ENCODE measurements around the gene C4orf50.

C4orf50 gene

DNA sequence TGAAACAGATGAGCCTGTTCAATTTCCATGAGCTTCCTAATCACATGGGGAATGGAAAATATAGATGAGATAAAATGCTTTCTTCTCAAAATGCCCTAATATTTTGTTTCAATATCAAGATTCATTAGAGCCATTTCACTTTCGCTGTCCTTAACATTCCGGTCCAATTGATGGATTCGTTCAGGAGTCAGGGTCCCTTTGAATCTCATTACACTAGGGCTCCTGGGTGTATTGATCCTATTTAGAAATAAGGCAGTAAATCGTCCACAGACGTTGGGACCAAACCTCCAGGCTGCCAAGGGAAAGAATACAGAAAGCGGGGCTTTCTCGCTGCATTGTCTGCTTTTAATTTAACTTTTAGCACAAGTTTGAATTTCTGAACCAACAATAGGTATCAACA lies 104.8 kb downstream of the C4orf50 start:
- no peak for DNase-seq

GRCh38 chr4:5912614-5913019 lies 105.6 kb downstream of the C4orf50 start:
- DNase-seq = no peak

DNA sequence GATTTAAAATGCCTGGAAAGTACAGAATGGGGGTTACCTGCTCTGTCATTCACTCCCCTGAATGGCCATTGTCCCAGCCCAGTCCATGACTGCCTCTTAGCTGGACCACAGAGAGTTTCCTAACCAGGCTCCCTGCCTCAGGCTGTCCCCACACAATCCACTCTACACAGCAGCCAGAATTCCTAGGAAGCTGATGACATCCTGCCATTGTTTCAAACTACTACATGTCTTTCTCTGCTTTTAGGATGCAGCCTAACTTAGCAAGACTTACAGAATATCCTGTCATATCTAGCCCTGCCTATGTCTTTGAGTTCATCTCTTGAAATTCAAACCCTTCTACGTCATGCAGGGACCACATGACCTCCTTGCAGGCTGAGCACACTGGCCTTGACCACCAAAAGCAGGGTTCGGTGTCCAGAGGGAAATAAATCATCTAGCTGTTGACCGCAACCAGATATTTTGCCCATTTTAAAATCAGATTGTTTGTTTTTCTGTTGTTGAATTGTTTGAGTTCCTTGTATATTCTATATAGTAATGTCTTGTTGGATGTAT lies 109.3 kb downstream of the C4orf50 start:
- no peak for DNase-seq

DNA sequence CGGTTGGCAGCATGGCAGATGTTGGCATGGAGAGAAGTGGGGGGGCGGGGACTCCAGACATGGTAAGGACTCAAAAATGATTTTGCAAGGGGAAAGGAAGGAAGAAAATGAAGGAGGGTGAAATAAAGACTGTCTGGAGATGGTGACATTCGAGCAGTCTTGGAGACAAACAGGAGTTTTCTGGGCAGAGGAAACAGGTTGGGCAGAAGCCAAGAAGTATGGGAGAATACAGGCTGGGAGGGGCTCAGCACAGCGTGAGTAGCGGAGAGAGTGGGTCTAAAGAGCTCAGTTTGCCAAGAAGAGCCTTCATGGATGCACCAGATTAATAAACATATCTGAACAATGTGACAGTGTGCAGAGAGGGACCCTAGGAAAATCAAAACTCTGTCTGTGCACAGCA lies 112.0 kb downstream of the C4orf50 start:
- no peak for DNase-seq

DNA sequence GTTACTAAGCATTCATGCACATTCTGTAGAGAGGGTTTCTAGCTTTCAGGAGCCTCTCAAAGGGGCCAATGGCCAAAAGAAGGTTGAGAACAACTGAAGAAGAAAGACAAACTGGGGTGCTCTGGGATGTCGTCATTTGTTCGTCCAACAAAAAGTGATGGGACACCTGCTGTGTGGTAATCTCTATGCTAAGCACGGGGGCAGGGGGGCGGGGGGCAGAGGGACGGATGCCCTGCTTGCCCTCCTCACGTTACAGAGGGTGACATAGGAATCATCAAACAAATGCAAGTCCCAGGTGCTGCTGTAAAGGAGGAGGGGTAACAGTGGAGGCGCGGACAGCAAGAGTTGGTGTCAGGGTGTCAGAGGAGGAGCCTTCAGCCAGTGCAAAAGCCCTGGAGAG lies 112.5 kb downstream of the C4orf50 start:
- DNase-seq = no peak

- no peak for DNase-seq
Measured at GRCh38 chr4:5900844-5901243, 117.4 kb downstream of the C4orf50 start.

DNA sequence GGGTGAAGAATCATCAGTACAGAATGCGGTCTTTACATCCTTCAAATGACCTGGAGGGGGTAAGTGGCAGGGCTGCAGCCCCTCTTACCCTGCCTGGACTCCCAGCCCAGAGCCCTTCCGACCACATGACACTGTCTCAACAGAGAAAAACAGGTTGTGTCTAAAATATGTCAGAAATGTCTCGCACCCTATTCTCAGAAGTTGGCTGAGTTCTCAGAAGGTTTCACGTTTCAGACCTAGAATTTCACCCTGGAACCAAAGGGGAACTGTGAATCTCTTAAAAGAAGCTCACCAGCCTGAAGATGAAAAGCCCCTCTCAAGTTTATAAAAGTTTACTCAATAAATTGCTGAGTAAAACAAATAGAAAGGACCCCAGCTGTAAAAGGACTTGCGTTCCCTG lies 118.3 kb downstream of the C4orf50 start:
- no peak for DNase-seq

GRCh38 chr4:5899396-5899795 lies 118.8 kb downstream of the C4orf50 start:
- no peak for DNase-seq

- no peak for DNase-seq
Measured at GRCh38 chr4:5897674-5898073, 120.6 kb downstream of the C4orf50 start.

GRCh38 chr4:5895287-5895686 lies 122.9 kb downstream of the C4orf50 start:
- no peak for DNase-seq

DNA sequence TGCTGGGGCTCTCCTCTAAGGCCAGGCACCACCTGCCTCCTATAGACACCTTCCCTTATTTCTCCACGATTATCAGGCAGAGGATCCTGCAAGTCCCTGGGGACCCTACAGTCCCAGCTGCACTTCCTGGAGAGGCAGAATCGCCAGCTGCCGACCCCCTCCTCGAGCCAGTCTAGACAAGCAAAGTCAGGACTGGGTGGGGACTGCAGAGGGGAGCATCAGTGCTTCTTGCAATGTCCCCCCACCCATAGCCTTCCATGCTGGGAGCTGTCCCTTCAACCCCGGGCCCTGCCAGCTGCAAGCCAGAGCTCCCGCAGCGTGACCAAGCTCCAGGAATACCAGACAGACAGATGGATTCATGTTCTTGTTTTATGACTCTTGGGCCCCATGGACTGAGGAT lies 124.0 kb downstream of the C4orf50 start:
- DNase-seq = no peak

DNA sequence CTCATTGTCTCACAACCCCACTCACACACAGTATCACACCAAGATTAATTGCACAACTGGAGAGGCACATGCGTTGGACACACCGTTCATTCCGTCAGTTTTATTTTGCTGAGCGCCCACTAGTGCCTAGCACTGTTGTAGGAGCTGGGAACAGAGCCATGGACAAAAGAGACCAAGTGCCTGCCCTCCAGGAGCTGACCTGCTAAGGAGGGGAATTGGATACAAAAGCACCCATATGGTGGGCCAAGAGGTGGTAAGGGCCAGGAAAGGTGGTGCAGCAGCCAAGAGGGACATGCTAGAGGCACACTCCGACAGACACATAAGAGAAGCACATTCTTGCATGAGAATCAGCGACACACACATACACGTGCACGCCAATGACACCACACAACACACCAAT lies 124.6 kb downstream of the C4orf50 start:
- DNase-seq = no peak

- peak; percentile 81 for DNase-seq
Measured at GRCh38 chr4:5893004-5893580, 125.1 kb downstream of the C4orf50 start, which contains the start of gene CRMP1. CRMP1 (minus strand) TSS chr4:5893086; CDS start chr4:5892969, 117 bp downstream.

GRCh38 chr4:5892323-5893003 lies 125.8 kb downstream of the C4orf50 start:
- no peak for DNase-seq

GRCh38 chr4:5891563-5892322 lies 126.5 kb downstream of the C4orf50 start:
- DNase-seq = no peak

- peak; percentile 89 for DNase-seq
Measured at GRCh38 chr4:5890063-5890727, 128.0 kb downstream of the C4orf50 start.

DNA sequence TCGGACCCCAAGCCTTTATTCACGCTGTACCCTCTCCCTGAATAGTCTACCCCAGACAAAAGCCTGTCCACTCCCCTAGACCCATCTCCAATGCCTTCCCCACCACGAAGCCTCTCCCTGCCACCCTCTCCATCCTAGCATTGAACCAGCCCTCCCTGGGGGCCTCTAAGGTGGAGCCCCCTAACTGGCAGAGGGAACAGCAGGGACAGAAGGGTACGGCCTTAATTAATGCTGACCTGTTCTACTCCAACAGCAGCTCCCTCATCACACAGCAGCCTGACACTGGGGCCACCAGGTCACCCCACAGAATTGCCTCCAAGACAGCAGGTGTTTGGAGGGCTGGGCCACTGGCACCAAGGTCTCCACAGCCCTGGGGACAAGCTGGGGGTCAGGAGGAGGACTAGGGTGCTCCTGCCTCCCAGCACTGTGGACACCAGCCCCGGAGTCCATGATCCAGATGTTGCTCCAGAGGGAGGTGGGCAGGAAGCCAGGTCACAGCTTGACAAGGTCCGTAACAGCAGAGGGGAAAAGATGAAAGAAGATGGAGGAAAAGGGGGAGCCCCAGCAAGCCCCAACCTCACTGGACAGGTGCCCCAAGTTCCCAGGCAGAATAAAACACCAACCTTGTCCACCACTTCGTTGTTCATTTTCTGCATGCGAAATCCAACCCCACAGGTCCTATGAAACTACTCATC lies 129.1 kb downstream of the C4orf50 start:
- no peak for DNase-seq

DNA sequence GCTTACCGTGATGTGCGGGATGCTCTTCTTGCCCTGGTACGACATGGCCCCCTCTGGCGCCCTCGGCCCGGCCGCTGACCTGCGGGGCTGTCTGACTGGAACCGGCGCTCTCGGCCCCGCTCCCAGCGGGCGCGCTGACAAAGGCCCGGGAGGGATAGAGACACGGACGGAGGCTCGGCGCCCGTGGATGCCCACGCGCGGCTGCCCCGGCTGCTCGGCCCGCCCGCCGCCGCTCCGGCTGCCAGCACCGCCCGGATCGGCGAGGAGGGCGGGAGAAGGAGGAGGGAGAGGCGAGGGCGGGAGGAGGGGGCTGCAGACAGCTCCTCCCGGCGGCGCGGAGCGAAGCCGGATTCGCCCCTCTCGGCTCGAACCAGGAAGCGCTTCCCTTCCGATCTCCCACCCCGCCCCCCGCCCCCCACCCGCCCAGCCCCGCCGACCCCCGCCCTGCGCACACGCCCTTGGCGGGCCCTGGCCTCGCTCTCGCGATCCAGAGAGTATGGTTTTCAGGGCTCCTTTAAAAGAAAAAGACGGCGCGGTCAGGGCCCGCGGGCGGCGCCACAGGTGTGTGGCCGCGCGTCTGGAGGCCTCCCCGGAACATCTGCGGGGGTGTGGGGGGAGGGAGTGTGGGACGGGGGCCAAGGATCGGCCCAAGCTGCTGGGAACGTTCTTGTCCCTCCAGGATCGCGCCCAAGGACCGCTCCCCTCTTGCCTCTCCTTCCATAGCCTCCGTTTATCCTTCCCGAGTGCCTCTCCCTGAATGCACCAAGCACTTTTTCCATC lies 129.8 kb downstream of the C4orf50 start:
- DNase-seq = peak; percentile 68

GRCh38 chr4:5887361-5888221 lies 130.6 kb downstream of the C4orf50 start:
- peak; percentile 27 for DNase-seq

GRCh38 chr4:5887011-5887360 lies 131.2 kb downstream of the C4orf50 start:
- DNase-seq = no peak

DNA sequence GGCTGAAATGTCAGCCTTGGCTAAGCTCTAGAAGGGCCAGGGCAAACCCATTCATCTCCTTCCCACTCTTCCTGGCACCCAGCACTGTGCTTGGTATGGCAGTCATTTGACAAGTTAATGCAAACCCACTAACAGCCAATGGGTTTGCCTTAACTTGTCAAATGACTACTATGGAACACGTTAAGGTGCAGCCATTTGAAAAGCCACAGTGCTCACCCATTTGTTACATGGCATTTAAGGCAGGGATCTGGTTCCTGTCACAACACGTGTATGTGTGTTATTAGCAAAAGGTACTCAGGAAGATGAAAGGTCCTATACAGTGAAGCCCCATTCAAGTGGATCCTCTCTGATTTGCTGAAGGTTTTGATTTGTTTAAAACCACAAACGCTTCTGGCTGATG lies 132.5 kb downstream of the C4orf50 start:
- DNase-seq = no peak

All from NCI-H774 (cell line).